HepG2 (cell line): ENCODE results near the gene HOXC5.

Experiments used
- FOXA1 ChIP-seq, 2 experiments: fragments of 450-650 bp in 1 of 2; sonication (generic) in 1 of 2; formaldehyde crosslinking in 1 of 2; IDR thresholded peaks; 2 replicates each; pipeline versions ENCODE4 v1.4.0 to v1.6.1; 2016 to 2020; ENCODE audit warnings: missing genetic modification reagents in 1 of 2
- FOXM1 ChIP-seq: sonication (generic); formaldehyde crosslinking; IDR thresholded peaks from 2 replicates; pipeline ENCODE4 v1.5.0; 2020; ENCODE audit warnings: missing genetic modification reagents
- PHF8 ChIP-seq: sonication (generic); formaldehyde crosslinking; IDR thresholded peaks from 2 replicates; pipeline ENCODE4 v1.5.0; 2020; ENCODE audit warnings: missing genetic modification reagents
- TMF1 ChIP-seq: sonication (generic); formaldehyde crosslinking; IDR thresholded peaks from 2 replicates; pipeline ENCODE4 v1.8.1; 2022; ENCODE audit warnings: low read depth, missing genetic modification reagents
- ZFP36 ChIP-seq: fragments of 150-350 bp; IDR thresholded peaks from 2 replicates; pipeline ENCODE4 v1.6.1; 2018; ENCODE audit warnings: borderline replicate concordance, low read length, low read depth; ENCODE audit not compliant: partially characterized antibody
- TF ChIP-seq, protein P1 (sequence below): sonication (generic); formaldehyde crosslinking; IDR thresholded peaks from 2 replicates; pipeline ENCODE4 v1.5.0; 2020; ENCODE audit warnings: mild to moderate bottlenecking, missing genetic modification reagents, moderate library complexity
- TF ChIP-seq, protein P2 (sequence below): sonication (generic); IDR thresholded peaks from 2 replicates; pipeline ENCODE4 v1.6.1; 2016; ENCODE audit warnings: low read depth, borderline replicate concordance

DNA sequence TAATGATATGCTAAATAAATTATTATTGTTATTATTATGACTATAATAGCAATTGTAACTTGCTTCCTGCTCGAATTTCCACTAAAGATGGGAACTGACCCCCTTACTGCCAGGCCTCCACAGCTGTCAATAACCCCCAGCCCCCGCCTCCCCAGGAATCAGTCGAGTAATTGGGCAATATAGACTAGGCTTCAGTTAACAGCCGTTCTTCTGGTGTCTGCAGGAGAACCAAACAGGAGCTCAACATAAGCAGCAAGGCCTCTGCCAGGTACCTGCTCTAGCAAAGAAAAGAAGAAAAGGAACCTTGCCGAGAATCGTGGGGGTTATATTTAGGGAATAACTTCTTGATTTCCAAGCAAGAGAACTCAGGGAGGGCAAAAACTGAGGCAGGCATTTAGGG lies 42.6 kb downstream of the HOXC5 start:
- TF ChIP-seq, protein P1, sequence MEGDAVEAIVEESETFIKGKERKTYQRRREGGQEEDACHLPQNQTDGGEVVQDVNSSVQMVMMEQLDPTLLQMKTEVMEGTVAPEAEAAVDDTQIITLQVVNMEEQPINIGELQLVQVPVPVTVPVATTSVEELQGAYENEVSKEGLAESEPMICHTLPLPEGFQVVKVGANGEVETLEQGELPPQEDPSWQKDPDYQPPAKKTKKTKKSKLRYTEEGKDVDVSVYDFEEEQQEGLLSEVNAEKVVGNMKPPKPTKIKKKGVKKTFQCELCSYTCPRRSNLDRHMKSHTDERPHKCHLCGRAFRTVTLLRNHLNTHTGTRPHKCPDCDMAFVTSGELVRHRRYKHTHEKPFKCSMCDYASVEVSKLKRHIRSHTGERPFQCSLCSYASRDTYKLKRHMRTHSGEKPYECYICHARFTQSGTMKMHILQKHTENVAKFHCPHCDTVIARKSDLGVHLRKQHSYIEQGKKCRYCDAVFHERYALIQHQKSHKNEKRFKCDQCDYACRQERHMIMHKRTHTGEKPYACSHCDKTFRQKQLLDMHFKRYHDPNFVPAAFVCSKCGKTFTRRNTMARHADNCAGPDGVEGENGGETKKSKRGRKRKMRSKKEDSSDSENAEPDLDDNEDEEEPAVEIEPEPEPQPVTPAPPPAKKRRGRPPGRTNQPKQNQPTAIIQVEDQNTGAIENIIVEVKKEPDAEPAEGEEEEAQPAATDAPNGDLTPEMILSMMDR, result no peak
- TF ChIP-seq, protein P2, sequence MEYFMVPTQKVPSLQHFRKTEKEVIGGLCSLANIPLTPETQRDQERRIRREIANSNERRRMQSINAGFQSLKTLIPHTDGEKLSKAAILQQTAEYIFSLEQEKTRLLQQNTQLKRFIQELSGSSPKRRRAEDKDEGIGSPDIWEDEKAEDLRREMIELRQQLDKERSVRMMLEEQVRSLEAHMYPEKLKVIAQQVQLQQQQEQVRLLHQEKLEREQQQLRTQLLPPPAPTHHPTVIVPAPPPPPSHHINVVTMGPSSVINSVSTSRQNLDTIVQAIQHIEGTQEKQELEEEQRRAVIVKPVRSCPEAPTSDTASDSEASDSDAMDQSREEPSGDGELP, result no peak
- no peak for TF ChIP-seq FOXM1
- TF ChIP-seq TMF1, result no peak
- no peak for TF ChIP-seq PHF8 (CRISPR knock-in tag)
- no peak for TF ChIP-seq ZFP36
- TF ChIP-seq FOXA1 (IDR thresholded peaks at IDR 0.05), result no peak
- TF ChIP-seq FOXA1 (CRISPR knock-in tag; IDR thresholded peaks at IDR 0.05), result no peak
